Measurements from ENCODE around the gene IZUMO2. TPM values are rescaled to one million over a fixed set of nuclear protein-coding genes. Genes with fewer than 3 reads are reported as not detected.

Gene IZUMO2
- total RNA-seq, result not detected
- polyA plus RNA-seq, result not detected

DNA sequence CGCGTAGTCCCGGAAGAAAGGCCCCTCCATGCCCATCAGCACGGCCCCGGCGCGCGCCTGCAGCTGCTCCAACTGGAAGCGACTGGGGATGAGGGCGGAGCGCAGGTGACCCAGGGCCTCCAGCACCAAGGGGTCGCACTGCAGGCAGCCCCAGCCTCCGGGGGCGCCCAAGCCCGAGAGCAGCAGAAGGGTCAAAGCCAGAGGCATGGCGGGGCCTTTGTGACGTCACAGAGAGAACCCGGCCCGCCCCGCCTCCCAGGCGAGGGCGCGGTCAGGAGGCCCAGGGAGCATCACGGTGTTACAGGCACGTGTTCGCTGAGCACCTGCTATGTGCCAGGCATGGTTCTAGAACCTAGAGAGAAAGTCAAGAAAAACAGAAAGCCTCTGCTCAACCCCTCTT is at the start of gene IZUMO2:
Gene IZUMO2 (minus strand): TSS at position 294 of the 400 bp plus-strand sequence. CDS start 87 bp downstream, at position 207.
- no peak within 1 kb of the TSS for H3K4me3 Mint-ChIP-seq
- no peak for DNase-seq

DNA sequence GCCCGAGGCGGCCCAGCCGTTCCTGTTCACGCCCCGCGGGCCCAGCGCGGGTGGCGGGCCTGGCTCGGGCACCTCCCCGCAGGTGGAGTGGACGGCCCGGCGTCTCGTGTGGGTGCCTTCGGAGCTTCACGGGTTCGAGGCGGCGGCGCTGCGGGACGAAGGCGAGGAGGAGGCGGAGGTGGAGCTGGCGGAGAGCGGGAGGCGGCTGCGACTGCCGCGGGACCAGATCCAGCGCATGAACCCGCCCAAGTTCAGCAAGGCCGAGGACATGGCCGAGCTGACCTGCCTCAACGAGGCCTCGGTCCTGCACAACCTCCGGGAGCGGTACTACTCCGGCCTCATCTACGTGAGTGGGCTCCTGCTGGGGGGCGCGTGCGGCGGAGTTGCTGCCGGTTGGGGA is 47.3 kb upstream of the IZUMO2 start:
- H3K27ac Mint-ChIP-seq, result no peak overlapping the region

More for the DNA sequence above, at the start of gene IZUMO2:
- H3K9me3 Mint-ChIP-seq, result peaks cover 0 to 15% (median 1%) of the 10 kb centered on the region in 7 donors
- Histone ChIP-seq H3K4me3 (ENCODE audit: low read depth, low read length) (no peak within 1 kb of the TSS), H3K27ac (ENCODE audit: insufficient read depth, low read length, poor library complexity, severe bottlenecking) (no peak within 1 kb of the TSS), H3K27me3 (ENCODE audit: control insufficient read depth, insufficient read depth, low read length) (no peaks in the 10 kb centered on the region), H3K9me3 (ENCODE audit: control insufficient read depth in 2 of 2, low read length in 2 of 2) (peaks cover 6 to 13% of the 10 kb centered on the region in 2 experiments), H3K36me3 (ENCODE audit: control insufficient read depth, insufficient read depth, low read length) (no peaks in the 10 kb centered on the region), H3K4me1 (ENCODE audit: control insufficient read depth, insufficient read depth, low read length, poor library complexity, severe bottlenecking) (no peaks in the 10 kb centered on the region)
- H3K4me1 Mint-ChIP-seq, result peaks cover 0 to 1% (median 0%) of the 10 kb centered on the region in 4 donors
- ATAC-seq (ENCODE audit: low read depth in 2 of 2), result no peak
- peaks cover 4% of the 10 kb centered on the region for H3K27me3 Mint-ChIP-seq
- no peak within 1 kb of the TSS for H3K27ac Mint-ChIP-seq
- no peaks in the 10 kb centered on the region for H3K36me3 Mint-ChIP-seq

GRCh38 chr19:50209131-50209530 is 46.0 kb upstream of the IZUMO2 start:
- Mint-ChIP-seq H3K36me3 (no peaks in the 10 kb centered on the region), H3K27me3 (peaks cover 22% of the 10 kb centered on the region), H3K9me3 (peaks cover 0 to 10% (median 1%) of the 10 kb centered on the region in 7 donors), H3K4me3 (no peak overlapping the region), H3K4me1 (peaks cover 0 to 5% (median 2%) of the 10 kb centered on the region in 4 donors), H3K27ac (no peak overlapping the region)
- Histone ChIP-seq H3K36me3 (ENCODE audit: control insufficient read depth, insufficient read depth, low read length) (no peaks in the 10 kb centered on the region), H3K9me3 (ENCODE audit: control insufficient read depth in 2 of 2, low read length in 2 of 2) (peaks cover 0 to 7% of the 10 kb centered on the region in 2 experiments), H3K27me3 (ENCODE audit: control insufficient read depth, insufficient read depth, low read length) (peaks cover 7% of the 10 kb centered on the region), H3K4me1 (ENCODE audit: control insufficient read depth, insufficient read depth, low read length, poor library complexity, severe bottlenecking) (peaks cover 4% of the 10 kb centered on the region), H3K27ac (ENCODE audit: insufficient read depth, low read length, poor library complexity, severe bottlenecking) (no peak overlapping the region), H3K4me3 (ENCODE audit: low read depth, low read length) (no peak overlapping the region)
- no peak for ATAC-seq (ENCODE audit: low read depth in 2 of 2)
- DNase-seq, result no peak

More for the DNA sequence above, 47.3 kb upstream of the IZUMO2 start:
- H3K27me3 ChIP-seq (ENCODE audit: control insufficient read depth, insufficient read depth, low read length), result no peaks in the 10 kb centered on the region
- ATAC-seq (ENCODE audit: low read depth in 2 of 2) (no peak), DNase-seq (no peak)
- no peak overlapping the region for H3K4me3 ChIP-seq (ENCODE audit: low read depth, low read length)
- H3K27ac ChIP-seq (ENCODE audit: insufficient read depth, low read length, poor library complexity, severe bottlenecking), result no peak overlapping the region
- no peaks in the 10 kb centered on the region for H3K36me3 ChIP-seq (ENCODE audit: control insufficient read depth, insufficient read depth, low read length)
- peaks cover under 1% of the 10 kb centered on the region for H3K4me1 ChIP-seq (ENCODE audit: control insufficient read depth, insufficient read depth, low read length, poor library complexity, severe bottlenecking)
- Mint-ChIP-seq H3K4me3 (no peak overlapping the region), H3K36me3 (no peaks in the 10 kb centered on the region), H3K9me3 (peaks cover 0 to 9% (median 1%) of the 10 kb centered on the region in 7 donors), H3K27me3 (peaks cover 12% of the 10 kb centered on the region), H3K4me1 (no peaks in the 10 kb centered on the region)
- peaks cover 0 to 7% of the 10 kb centered on the region in 2 experiments for H3K9me3 ChIP-seq (ENCODE audit: control insufficient read depth in 2 of 2, low read length in 2 of 2)

GRCh38 chr19:50207730-50208129 is 44.6 kb upstream of the IZUMO2 start:
- Mint-ChIP-seq H3K9me3 (peaks cover 0 to 11% (median 0%) of the 10 kb centered on the region in 7 donors), H3K4me3 (no peak overlapping the region), H3K27me3 (peaks cover 29% of the 10 kb centered on the region), H3K27ac (no peak overlapping the region), H3K4me1 (peaks cover 0 to 6% (median 2%) of the 10 kb centered on the region in 4 donors), H3K36me3 (no peaks in the 10 kb centered on the region)
- peaks cover 7% of the 10 kb centered on the region for H3K4me1 ChIP-seq (ENCODE audit: control insufficient read depth, insufficient read depth, low read length, poor library complexity, severe bottlenecking)
- peaks cover 8% of the 10 kb centered on the region for H3K27me3 ChIP-seq (ENCODE audit: control insufficient read depth, insufficient read depth, low read length)
- no peaks in the 10 kb centered on the region for H3K36me3 ChIP-seq (ENCODE audit: control insufficient read depth, insufficient read depth, low read length)
- H3K27ac ChIP-seq (ENCODE audit: insufficient read depth, low read length, poor library complexity, severe bottlenecking), result no peak overlapping the region
- H3K9me3 ChIP-seq (ENCODE audit: control insufficient read depth in 2 of 2, low read length in 2 of 2), result peaks cover 0 to 7% of the 10 kb centered on the region in 2 experiments
- DNase-seq (no peak), ATAC-seq (ENCODE audit: low read depth in 2 of 2) (no peak)
- no peak overlapping the region for H3K4me3 ChIP-seq (ENCODE audit: low read depth, low read length)

DNA sequence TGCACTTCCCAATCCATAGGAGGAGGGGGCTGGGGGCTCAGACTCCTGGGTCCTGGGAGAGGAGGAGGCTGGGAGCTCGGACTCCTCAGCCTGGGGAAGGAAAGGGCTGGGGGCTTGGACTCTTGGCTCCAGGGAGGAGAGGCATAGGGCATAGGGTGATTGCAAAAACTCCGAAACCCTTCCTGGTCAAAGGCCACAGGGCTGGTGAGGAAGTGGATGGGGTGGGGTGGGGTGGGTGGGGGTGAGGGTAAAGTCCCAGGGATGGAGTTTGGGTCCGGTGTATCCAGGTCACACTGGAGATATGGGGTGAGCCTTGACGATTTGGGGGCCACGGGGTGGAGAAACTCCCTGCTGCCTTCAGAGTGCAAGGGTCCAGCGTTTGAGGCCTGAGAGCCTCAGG is 43.1 kb upstream of the IZUMO2 start:
- Histone ChIP-seq H3K27ac (ENCODE audit: insufficient read depth, low read length, poor library complexity, severe bottlenecking) (no peak overlapping the region), H3K9me3 (ENCODE audit: control insufficient read depth in 2 of 2, low read length in 2 of 2) (no peaks in the 10 kb centered on the region), H3K36me3 (ENCODE audit: control insufficient read depth, insufficient read depth, low read length) (no peaks in the 10 kb centered on the region), H3K4me3 (ENCODE audit: low read depth, low read length) (no peak overlapping the region), H3K4me1 (ENCODE audit: control insufficient read depth, insufficient read depth, low read length, poor library complexity, severe bottlenecking) (peaks cover 7% of the 10 kb centered on the region), H3K27me3 (ENCODE audit: control insufficient read depth, insufficient read depth, low read length) (peaks cover 8% of the 10 kb centered on the region)
- no peak for DNase-seq
- ATAC-seq (ENCODE audit: low read depth in 2 of 2), result no peak
- H3K27ac Mint-ChIP-seq, result no peak overlapping the region
- H3K4me1 Mint-ChIP-seq, result peaks cover 0 to 6% (median 2%) of the 10 kb centered on the region in 4 donors
- no peaks in the 10 kb centered on the region for H3K36me3 Mint-ChIP-seq
- peaks cover 0 to 7% (median 1%) of the 10 kb centered on the region in 7 donors for H3K9me3 Mint-ChIP-seq
- H3K27me3 Mint-ChIP-seq, result peaks cover 39% of the 10 kb centered on the region
- H3K4me3 Mint-ChIP-seq, result no peak overlapping the region

DNA sequence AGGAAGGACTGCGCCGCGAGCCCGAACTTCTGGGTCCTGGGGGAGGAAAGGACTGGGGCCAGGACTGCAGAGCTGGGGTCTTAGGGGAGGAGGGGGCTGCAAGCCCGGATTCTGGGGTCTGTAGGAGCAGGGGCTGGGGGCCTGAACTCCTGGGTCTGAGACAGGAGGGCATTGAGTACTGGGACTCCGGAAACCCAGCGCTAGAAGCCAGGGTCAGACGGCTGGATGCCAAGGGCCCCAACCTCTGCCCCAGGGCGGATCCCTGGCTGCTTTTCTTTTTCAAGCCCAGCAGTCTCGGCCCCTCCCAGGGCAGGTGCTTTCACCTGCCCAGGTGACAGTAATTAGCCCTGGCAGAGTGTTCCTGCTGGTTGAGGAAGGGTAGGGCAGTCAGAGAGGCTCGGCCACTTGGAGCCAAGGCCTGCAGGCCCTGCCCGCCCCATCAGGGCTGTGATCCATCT is 42.6 kb upstream of the IZUMO2 start:
- no peaks in the 10 kb centered on the region for H3K36me3 ChIP-seq (ENCODE audit: control insufficient read depth, insufficient read depth, low read length)
- Mint-ChIP-seq H3K36me3 (no peaks in the 10 kb centered on the region), H3K9me3 (peaks cover 0 to 7% (median 1%) of the 10 kb centered on the region in 7 donors), H3K27me3 (peaks cover 39% of the 10 kb centered on the region), H3K4me3 (peak overlapping the region in 1 of 4 donors; percentile 38), H3K4me1 (peaks cover 0 to 6% (median 2%) of the 10 kb centered on the region in 4 donors), H3K27ac (no peak overlapping the region)
- no peak overlapping the region for H3K4me3 ChIP-seq (ENCODE audit: low read depth, low read length)
- no peaks in the 10 kb centered on the region for H3K9me3 ChIP-seq (ENCODE audit: control insufficient read depth in 2 of 2, low read length in 2 of 2)
- no peak for ATAC-seq (ENCODE audit: low read depth in 2 of 2)
- peaks cover 8% of the 10 kb centered on the region for H3K27me3 ChIP-seq (ENCODE audit: control insufficient read depth, insufficient read depth, low read length)
- no peak overlapping the region for H3K27ac ChIP-seq (ENCODE audit: insufficient read depth, low read length, poor library complexity, severe bottlenecking)
- peaks cover 7% of the 10 kb centered on the region for H3K4me1 ChIP-seq (ENCODE audit: control insufficient read depth, insufficient read depth, low read length, poor library complexity, severe bottlenecking)
- no peak for DNase-seq

DNA sequence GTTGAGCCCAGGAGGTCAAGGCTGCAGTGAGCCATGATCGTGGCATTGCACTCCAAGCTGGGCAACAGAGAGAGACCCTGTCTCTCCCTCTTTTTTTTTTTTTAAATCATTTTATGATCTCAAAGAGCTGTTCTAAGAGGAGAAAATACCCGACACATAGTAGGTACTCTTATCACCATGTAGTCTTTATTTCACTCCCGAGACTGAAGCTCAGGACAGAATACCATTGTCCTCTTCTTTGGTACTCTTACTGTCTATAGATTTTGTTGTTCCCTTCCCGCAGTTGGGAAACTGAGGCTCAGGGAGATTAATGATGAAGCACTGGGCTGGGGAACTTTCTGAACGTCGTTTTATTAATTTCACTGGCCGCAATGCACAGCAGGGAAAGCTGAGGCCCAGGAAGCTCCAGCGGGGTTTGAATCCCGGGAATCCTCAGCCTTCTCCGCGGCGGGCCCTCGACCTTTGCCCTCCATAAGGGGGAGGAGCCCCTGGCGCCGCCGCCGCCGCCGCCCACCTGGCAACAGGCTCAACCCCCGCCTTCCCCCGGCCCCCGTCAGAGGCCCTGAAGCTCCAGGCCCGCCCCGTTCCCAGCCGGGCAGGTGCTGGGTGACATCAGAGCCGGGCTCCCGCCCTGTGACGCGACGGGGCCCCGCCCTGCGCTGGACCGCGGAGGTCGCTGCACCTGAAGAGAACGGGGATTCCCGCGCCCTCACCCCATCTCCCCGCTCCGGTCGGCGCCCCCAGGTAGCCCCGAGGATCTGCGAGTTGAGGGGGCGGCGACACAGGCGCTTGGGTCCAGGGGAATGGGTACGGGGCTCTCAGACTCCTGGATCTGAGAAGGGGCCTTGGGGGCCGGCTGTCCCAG is 42.0 kb upstream of the IZUMO2 start:
- H3K9me3 Mint-ChIP-seq, result peaks cover 0 to 6% (median 1%) of the 10 kb centered on the region in 7 donors
- H3K4me3 ChIP-seq (ENCODE audit: low read depth, low read length), result no peak overlapping the region
- peaks cover 7% of the 10 kb centered on the region for H3K4me1 ChIP-seq (ENCODE audit: control insufficient read depth, insufficient read depth, low read length, poor library complexity, severe bottlenecking)
- no peaks in the 10 kb centered on the region for H3K36me3 Mint-ChIP-seq
- no peak overlapping the region for H3K27ac ChIP-seq (ENCODE audit: insufficient read depth, low read length, poor library complexity, severe bottlenecking)
- DNase-seq (no peak), ATAC-seq (ENCODE audit: low read depth in 2 of 2) (no peak)
- H3K27me3 Mint-ChIP-seq, result peaks cover 39% of the 10 kb centered on the region
- H3K36me3 ChIP-seq (ENCODE audit: control insufficient read depth, insufficient read depth, low read length), result no peaks in the 10 kb centered on the region
- peaks cover 0 to 6% (median 2%) of the 10 kb centered on the region in 4 donors for H3K4me1 Mint-ChIP-seq
- H3K9me3 ChIP-seq (ENCODE audit: control insufficient read depth in 2 of 2, low read length in 2 of 2), result no peaks in the 10 kb centered on the region
- peaks cover 8% of the 10 kb centered on the region for H3K27me3 ChIP-seq (ENCODE audit: control insufficient read depth, insufficient read depth, low read length)
- no peak overlapping the region for H3K4me3 Mint-ChIP-seq
- H3K27ac Mint-ChIP-seq, result no peak overlapping the region

Data from CD4-positive, CD25-positive, alpha-beta regulatory T cell (primary cell).